Esophagus muscularis mucosa (tissue), 4 donors: Measurements from ENCODE around the gene DNAAF2.

Experiments used
- CTCF ChIP-seq, 3 experiments: fragments of 200-600 bp in 2 of 3; fragments of 450-650 bp in 1 of 3; sonication (generic) in 2 of 3; IDR thresholded peaks; one replicate each; pipeline ENCODE4 v1.5.1; 2017 to 2019; ENCODE audit warnings: antibody characterized with exemption in 3 of 3, mild to moderate bottlenecking in 2 of 3, moderate library complexity in 1 of 3
- EP300 ChIP-seq: sonication (generic); formaldehyde crosslinking; IDR thresholded peaks from one replicate; pipeline ENCODE4 v1.6.1; 2017; ENCODE audit warnings: antibody characterized with exemption
- POLR2A ChIP-seq: fragments of 450-650 bp; IDR thresholded peaks from one replicate; pipeline ENCODE4 v1.6.1; 2017; ENCODE audit warnings: antibody characterized with exemption, moderate library complexity, mild to moderate bottlenecking, low read depth
- POLR2AphosphoS5 ChIP-seq, 2 donors: sonication (generic); formaldehyde crosslinking; IDR thresholded peaks; one replicate each; pipeline ENCODE4 v1.6.1; 2017; ENCODE audit warnings: antibody characterized with exemption in 2 of 2

DNA sequence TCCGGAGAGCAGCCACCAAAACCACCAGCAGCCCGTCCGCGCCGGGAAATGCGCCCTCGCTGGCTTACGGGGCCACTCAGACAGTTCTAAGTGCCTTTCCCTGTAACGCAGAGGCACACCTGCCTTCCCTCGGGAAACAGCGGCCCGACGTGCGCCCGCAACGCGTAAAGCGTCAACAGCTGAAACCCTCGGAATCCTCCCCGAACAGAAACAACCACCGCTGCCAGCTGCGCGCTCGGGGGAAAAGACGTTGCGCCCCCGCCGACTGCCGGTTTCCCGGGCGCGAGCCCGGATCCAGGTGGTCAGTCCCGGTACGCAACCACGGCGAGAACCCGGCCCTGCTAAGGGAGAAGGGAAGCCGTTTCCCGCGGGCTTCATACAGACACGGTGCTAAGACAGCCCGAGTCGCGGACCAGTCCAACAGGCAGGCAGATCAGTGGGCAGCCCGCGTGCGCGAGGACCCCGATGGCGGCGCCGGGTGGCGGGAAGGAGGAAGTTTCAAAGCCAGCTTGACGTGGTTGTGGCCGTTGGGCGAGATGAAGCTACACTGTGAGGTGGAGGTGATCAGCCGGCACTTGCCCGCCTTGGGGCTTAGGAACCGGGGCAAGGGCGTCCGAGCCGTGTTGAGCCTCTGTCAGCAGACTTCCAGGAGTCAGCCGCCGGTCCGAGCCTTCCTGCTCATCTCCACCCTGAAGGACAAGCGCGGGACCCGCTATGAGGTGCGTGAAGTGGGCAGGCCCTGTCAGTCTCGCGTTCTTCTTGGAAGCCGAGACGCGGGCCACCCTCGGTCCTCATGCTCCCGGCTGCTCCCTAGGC, 36.4 kb downstream of the DNAAF2 start, which contains the start of gene LRR1:
- TF ChIP-seq EP300 (peak; percentile 5), CTCF (IDR thresholded peaks at IDR 0.05) (no peak), POLR2A (no peak), POLR2AphosphoS5 (IDR thresholded peaks at IDR 0.05) (peak; percentile 52 to 56)
